Uterus (tissue), 2 donors: ENCODE measurements around the gene ZBTB20.

Experiments used
- POLR2A ChIP-seq, 2 donors: fragments of 450-650 bp; IDR thresholded peaks; one replicate each; pipeline ENCODE4 v1.6.1; 2016; ENCODE audit warnings: antibody characterized with exemption in 2 of 2, mild to moderate bottlenecking in 1 of 2, moderate library complexity in 1 of 2
- TF ChIP-seq, protein P1 (sequence below), 4 experiments: fragments of 200-600 bp in 2 of 4; fragments of 450-650 bp in 2 of 4; sonication (generic) in 2 of 4; IDR thresholded peaks; one replicate each; pipeline ENCODE4 v1.5.1; 2016 to 2019; ENCODE audit warnings: antibody characterized with exemption in 4 of 4, mild to moderate bottlenecking in 2 of 4, moderate library complexity in 1 of 4

DNA sequence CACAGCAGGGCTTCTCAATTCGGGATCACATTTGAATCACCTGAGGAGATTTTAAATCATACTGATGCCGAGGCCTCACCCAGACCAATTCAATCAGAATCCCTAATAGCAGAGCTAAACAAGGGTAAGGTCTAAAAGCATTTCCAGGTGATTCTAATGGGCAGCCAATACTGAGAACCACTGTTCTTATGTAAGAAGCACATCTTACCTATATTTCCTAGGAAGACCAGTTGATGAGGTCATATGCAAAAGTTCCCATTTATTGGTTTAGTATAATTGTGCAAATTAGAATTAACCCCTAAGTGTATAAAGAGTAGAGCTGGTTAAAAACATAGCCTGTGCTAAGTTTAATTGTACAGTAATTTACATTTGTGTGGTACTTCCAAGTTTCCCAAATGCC lies 851.1 kb downstream of the ZBTB20 start:
- TF ChIP-seq, protein P1, sequence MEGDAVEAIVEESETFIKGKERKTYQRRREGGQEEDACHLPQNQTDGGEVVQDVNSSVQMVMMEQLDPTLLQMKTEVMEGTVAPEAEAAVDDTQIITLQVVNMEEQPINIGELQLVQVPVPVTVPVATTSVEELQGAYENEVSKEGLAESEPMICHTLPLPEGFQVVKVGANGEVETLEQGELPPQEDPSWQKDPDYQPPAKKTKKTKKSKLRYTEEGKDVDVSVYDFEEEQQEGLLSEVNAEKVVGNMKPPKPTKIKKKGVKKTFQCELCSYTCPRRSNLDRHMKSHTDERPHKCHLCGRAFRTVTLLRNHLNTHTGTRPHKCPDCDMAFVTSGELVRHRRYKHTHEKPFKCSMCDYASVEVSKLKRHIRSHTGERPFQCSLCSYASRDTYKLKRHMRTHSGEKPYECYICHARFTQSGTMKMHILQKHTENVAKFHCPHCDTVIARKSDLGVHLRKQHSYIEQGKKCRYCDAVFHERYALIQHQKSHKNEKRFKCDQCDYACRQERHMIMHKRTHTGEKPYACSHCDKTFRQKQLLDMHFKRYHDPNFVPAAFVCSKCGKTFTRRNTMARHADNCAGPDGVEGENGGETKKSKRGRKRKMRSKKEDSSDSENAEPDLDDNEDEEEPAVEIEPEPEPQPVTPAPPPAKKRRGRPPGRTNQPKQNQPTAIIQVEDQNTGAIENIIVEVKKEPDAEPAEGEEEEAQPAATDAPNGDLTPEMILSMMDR (IDR thresholded peaks at IDR 0.05): no peak
- no peak for TF ChIP-seq POLR2A (IDR thresholded peaks at IDR 0.05)
